Measurements from ENCODE around the gene MDFIC. TPM values are rescaled to one million over a fixed set of nuclear protein-coding genes. Genes with fewer than 3 reads are reported as not detected.

The MDFIC gene
- total RNA-seq, 1 experiment from 2014 or later, result 7.3 TPM

DNA sequence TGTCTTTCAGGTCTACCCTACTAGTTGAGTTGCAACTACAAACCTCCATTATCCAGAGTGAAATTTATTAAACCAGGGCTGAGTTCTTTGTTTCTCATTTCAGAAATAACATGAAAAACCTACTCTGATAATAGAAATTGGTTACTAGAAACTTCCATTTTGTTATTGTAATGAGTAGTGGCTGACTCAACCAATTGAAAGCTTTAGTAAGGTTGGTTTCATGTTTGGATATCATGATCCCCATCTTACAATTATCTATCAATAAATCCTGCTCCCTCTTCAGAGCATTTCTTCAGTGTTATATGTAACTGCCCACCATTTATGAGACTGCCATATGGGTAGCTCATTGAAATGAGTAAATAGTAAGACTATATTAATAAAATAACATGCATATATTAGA is 16.9 kb downstream of the MDFIC start:
- ATAC-seq (no peak), DNase-seq (ENCODE audit: low read depth, low spot score) (no peak)
- H3K9me3 ChIP-seq (ENCODE audit: control insufficient read depth, insufficient read depth, low read depth, low read length), result no peaks in the 10 kb centered on the region
- no peaks in the 10 kb centered on the region for H3K27me3 ChIP-seq (ENCODE audit: control insufficient read depth, insufficient read depth, low read length)
- H3K27ac ChIP-seq (ENCODE audit: low read length), result no peak overlapping the region
- ChIA-PET CTCF (no interaction called here), POLR2A (no interaction called here)
- in situ Hi-C loops (cut with HindIII; ENCODE audit: low pct_unique_long_range_greater_than_20kb, low sequenced_read_pairs) (no loop called here), intact Hi-C loops (cut with micrococcal nuclease; ENCODE audit: unreplicated experiment) (no loop called here)
- H3K36me3 ChIP-seq (ENCODE audit: control insufficient read depth, insufficient read depth, low read length), result no peaks in the 10 kb centered on the region
- no TSS peak for BruUV-seq (replicated peaks)
- H3K4me1 ChIP-seq (ENCODE audit: control insufficient read depth, insufficient read depth, low read length), result no peaks in the 10 kb centered on the region
- TF ChIP-seq, protein P1, sequence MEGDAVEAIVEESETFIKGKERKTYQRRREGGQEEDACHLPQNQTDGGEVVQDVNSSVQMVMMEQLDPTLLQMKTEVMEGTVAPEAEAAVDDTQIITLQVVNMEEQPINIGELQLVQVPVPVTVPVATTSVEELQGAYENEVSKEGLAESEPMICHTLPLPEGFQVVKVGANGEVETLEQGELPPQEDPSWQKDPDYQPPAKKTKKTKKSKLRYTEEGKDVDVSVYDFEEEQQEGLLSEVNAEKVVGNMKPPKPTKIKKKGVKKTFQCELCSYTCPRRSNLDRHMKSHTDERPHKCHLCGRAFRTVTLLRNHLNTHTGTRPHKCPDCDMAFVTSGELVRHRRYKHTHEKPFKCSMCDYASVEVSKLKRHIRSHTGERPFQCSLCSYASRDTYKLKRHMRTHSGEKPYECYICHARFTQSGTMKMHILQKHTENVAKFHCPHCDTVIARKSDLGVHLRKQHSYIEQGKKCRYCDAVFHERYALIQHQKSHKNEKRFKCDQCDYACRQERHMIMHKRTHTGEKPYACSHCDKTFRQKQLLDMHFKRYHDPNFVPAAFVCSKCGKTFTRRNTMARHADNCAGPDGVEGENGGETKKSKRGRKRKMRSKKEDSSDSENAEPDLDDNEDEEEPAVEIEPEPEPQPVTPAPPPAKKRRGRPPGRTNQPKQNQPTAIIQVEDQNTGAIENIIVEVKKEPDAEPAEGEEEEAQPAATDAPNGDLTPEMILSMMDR (IDR thresholded peaks at IDR 0.05), result no peak
- TF ChIP-seq TCF7L2 (IDR thresholded peaks at IDR 0.05; ENCODE audit: low read depth, low read length) (no peak), SIN3A (IDR thresholded peaks at IDR 0.05; ENCODE audit: borderline replicate concordance, insufficient read depth, low read depth, low read length) (no peak), POLR2AphosphoS5 (IDR thresholded peaks at IDR 0.05; ENCODE audit: low read depth, low read length) (no peak), REST (IDR thresholded peaks at IDR 0.05; ENCODE audit: insufficient read depth in 1 of 2, low read depth in 2 of 2, low read length in 1 of 2) (no peak)
- H3K4me3 ChIP-seq (ENCODE audit: low read depth in 2 of 2, low read length in 2 of 2), result no peak overlapping the region

DNA sequence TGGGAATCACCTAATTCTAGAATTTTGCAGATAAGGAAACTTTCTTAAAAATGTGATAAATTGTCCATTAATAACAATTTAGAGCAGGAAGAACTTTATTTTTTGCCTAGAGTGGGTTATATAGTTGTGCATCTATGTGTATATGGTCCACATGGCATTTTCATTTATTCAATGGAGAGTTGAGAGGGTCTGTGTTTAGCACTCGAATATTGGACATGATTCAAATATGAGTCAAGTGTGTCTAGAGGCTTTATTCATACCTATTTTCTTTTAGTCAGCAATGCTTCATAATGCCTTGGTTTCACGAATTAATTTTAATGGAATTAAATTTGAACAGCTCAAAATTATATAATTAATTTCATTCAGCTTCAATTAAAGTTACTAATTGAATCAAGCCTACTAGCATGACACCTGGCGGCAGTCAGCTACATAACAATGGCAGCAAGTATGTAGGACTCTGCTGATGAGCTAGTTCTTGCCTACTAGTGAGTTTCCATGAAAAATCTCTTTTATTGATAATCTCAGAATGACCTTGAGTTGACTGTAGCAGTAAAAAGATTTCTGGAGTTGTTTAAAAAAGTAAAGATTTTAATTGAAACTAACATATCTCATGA is 17.7 kb downstream of the MDFIC start:
- intact Hi-C loops (cut with micrococcal nuclease; ENCODE audit: unreplicated experiment) (no loop called here), in situ Hi-C loops (cut with HindIII; ENCODE audit: low pct_unique_long_range_greater_than_20kb, low sequenced_read_pairs) (no loop called here)
- H3K9me3 ChIP-seq (ENCODE audit: control insufficient read depth, insufficient read depth, low read depth, low read length), result no peaks in the 10 kb centered on the region
- H3K36me3 ChIP-seq (ENCODE audit: control insufficient read depth, insufficient read depth, low read length), result no peaks in the 10 kb centered on the region
- no peaks in the 10 kb centered on the region for H3K27me3 ChIP-seq (ENCODE audit: control insufficient read depth, insufficient read depth, low read length)
- ATAC-seq, result no peak
- H3K27ac ChIP-seq (ENCODE audit: low read length), result no peak overlapping the region
- TF ChIP-seq SIN3A (IDR thresholded peaks at IDR 0.05; ENCODE audit: borderline replicate concordance, insufficient read depth, low read depth, low read length), result no peak
- TF ChIP-seq, protein P1 (IDR thresholded peaks at IDR 0.05), result peak; percentile 39; the same call in 1 of the 2 replicates
- no TSS peak for BruUV-seq (replicated peaks)
- CTCF ChIA-PET, result no interaction called here
- POLR2A ChIA-PET, result no interaction called here
- H3K4me1 ChIP-seq (ENCODE audit: control insufficient read depth, insufficient read depth, low read length), result no peaks in the 10 kb centered on the region
- no peak overlapping the region for H3K4me3 ChIP-seq (ENCODE audit: low read depth in 2 of 2, low read length in 2 of 2)
- DNase-seq (ENCODE audit: low read depth, low spot score), result no peak
